Erythroblast (primary cell): ENCODE data around the gene LMAN2L.

ENCODE experiments used
- GATA1 ChIP-seq: IDR thresholded peaks from 2 replicates; pipeline ENCODE4 v1.6.1; 2011; ENCODE audit warnings: low read depth, mild to moderate bottlenecking, control low read depth, low read length, moderate library complexity
- POLR2A ChIP-seq: IDR thresholded peaks from 2 replicates; pipeline ENCODE4 v1.6.1; 2011; ENCODE audit warnings: mild to moderate bottlenecking, low read length

GRCh38 chr2:96751800-96752199, 11.9 kb upstream of the LMAN2L start:
- TF ChIP-seq POLR2A, result no peak
- no peak for TF ChIP-seq GATA1
